Measurements from ENCODE around the gene ZPBP2. TPM values are rescaled to one million over a fixed set of nuclear protein-coding genes. Genes with fewer than 3 reads are reported as not detected.

The ZPBP2 gene
- total RNA-seq, 4 donors from 2014 or later = not detected

DNA sequence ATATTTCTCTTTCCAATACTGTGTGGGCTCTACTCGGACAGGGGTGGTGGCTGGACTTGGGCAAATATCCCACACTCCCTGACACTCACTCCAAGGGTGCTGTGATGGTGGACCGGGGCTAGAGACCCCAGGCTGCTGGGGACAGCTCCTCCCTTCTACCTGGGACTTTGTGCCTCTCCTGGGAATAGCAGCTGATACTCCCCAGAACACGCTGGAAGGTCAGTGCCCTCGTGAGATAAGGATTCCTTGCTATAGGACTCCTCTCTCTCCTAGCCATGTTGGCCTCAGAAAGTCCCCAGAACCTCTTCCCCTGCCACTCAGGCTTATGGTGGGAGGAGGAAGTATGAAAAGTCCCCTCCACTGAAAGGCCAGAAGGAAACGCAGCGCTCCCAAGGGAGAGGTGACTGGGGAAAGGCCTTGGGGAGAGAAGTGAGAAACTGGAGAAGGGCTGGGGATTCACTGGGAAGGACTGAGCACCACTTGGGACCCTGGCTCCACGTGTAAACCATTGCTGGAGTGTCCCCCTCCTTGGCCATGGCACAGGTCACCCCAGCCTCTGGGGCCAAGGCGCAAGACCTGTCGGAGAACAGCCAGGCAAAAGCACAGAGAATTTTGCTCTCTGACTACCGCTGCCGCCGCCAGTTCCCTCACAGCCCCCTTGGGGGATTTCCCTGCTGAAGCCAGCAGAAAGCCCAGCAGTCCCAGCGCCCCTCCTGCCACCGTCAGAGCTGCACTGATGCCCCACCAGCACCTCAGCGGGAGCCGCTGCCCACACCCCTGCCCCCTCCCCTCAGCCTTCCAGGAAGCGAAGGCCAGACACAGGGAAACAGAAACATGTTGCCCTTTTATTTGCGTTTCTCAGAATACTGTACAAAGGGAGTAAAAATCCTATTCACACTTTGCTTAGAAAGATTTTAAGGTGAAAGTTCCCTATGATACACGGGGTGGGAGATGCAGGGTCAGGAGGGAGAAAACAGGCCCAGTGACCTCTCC lies 52.5 kb downstream of the ZPBP2 start:
- DNase-seq (ENCODE audit: extremely low spot score) = no peak
- Histone ChIP-seq H3K36me3 (peaks cover 32 to 66% (median 50%) of the 10 kb centered on the region in 4 donors), H3K4me1 (peaks cover 7 to 18% (median 13%) of the 10 kb centered on the region in 4 donors), H3K4me3 (no peak overlapping the region), H3K27ac (replicated peaks in 1 of 4) (no peak overlapping the region), H3K27me3 (no peaks in the 10 kb centered on the region), H3K9me3 (no peaks in the 10 kb centered on the region)
- intact Hi-C loops (cut with DNase I) = no loop called here
- TF ChIP-seq POLR2A (IDR thresholded peaks at IDR 0.05; ENCODE audit: low read depth) (no peak), POLR2AphosphoS5 (IDR thresholded peaks at IDR 0.05) (no peak), EP300 (IDR thresholded peaks at IDR 0.05) (no peak)
- TF ChIP-seq, protein P1, sequence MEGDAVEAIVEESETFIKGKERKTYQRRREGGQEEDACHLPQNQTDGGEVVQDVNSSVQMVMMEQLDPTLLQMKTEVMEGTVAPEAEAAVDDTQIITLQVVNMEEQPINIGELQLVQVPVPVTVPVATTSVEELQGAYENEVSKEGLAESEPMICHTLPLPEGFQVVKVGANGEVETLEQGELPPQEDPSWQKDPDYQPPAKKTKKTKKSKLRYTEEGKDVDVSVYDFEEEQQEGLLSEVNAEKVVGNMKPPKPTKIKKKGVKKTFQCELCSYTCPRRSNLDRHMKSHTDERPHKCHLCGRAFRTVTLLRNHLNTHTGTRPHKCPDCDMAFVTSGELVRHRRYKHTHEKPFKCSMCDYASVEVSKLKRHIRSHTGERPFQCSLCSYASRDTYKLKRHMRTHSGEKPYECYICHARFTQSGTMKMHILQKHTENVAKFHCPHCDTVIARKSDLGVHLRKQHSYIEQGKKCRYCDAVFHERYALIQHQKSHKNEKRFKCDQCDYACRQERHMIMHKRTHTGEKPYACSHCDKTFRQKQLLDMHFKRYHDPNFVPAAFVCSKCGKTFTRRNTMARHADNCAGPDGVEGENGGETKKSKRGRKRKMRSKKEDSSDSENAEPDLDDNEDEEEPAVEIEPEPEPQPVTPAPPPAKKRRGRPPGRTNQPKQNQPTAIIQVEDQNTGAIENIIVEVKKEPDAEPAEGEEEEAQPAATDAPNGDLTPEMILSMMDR (IDR thresholded peaks at IDR 0.05) = no peak
- 75% methylated on average over 18 of the region's 19 CpGs for WGBS

DNA sequence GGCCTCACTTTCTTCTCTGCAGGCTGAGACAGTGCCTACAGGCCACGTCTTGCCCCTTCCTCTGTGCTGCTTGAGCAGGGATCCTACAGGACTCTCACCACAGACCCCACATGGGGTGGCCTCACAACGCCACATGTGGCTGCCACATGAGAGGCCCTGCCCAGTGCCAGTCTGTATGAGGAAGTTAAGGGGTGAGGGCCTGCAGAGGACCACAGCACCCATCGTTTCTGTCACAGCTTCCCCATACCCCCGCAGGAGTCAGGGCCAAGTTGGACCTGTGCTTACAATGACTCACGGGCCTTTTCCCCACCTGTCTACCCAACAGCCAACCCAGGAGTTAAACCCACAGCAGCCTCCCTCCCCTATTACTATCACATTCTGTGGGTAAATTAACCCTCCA lies 53.3 kb downstream of the ZPBP2 start:
- peaks cover 32 to 66% (median 50%) of the 10 kb centered on the region in 4 donors for H3K36me3 ChIP-seq
- intact Hi-C loops (cut with DNase I) = no loop called here

DNA sequence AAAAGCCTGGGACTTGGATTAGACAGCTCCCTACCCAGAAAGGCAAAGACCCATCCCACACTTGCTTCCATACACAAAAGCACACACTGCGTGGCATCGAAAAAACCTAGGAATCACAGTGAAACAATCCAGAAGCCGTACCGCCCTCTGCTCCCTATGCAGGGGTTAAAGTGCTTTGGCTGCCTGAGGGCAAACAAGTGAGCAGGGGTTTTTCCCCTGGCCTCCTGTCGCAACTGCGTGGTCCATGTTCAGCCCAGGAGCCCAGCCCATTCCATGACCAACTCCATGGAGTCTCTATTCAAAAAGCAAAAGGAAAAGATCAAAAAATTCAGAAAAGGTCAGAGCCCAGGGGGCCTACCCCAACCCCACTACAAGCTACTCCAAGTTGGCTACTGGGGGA lies 54.0 kb downstream of the ZPBP2 start:
- no peak for DNase-seq (ENCODE audit: extremely low spot score)
- intact Hi-C loops (cut with DNase I) = no loop called here
- Histone ChIP-seq H3K27ac (replicated peaks in 1 of 4) (no peak overlapping the region), H3K4me1 (peaks cover 22 to 33% (median 27%) of the 10 kb centered on the region in 4 donors), H3K9me3 (no peaks in the 10 kb centered on the region), H3K27me3 (no peaks in the 10 kb centered on the region), H3K36me3 (peaks cover 32 to 61% (median 49%) of the 10 kb centered on the region in 4 donors), H3K4me3 (no peak overlapping the region)
- TF ChIP-seq POLR2AphosphoS5 (IDR thresholded peaks at IDR 0.05) (no peak), EP300 (IDR thresholded peaks at IDR 0.05) (no peak), POLR2A (IDR thresholded peaks at IDR 0.05; ENCODE audit: low read depth) (no peak)
- TF ChIP-seq, protein P1 (IDR thresholded peaks at IDR 0.05) = no peak
- 97% methylated on average over 6 of the region's 6 CpGs for WGBS

More for the DNA sequence above, 53.3 kb downstream of the ZPBP2 start:
- no peak for DNase-seq (ENCODE audit: extremely low spot score)
- no peak overlapping the region for H3K4me3 ChIP-seq
- H3K27me3 ChIP-seq = no peaks in the 10 kb centered on the region
- H3K9me3 ChIP-seq = no peaks in the 10 kb centered on the region
- no peak for TF ChIP-seq POLR2AphosphoS5 (IDR thresholded peaks at IDR 0.05)
- TF ChIP-seq POLR2A (IDR thresholded peaks at IDR 0.05; ENCODE audit: low read depth) = no peak
- TF ChIP-seq EP300 (IDR thresholded peaks at IDR 0.05) = no peak
- TF ChIP-seq, protein P1 (IDR thresholded peaks at IDR 0.05) = no peak
- 78% methylated on average over 5 of the region's 5 CpGs for WGBS
- peaks cover 15 to 26% (median 21%) of the 10 kb centered on the region in 4 donors for H3K4me1 ChIP-seq
- no peak overlapping the region for H3K27ac ChIP-seq (replicated peaks in 1 of 4)

DNA sequence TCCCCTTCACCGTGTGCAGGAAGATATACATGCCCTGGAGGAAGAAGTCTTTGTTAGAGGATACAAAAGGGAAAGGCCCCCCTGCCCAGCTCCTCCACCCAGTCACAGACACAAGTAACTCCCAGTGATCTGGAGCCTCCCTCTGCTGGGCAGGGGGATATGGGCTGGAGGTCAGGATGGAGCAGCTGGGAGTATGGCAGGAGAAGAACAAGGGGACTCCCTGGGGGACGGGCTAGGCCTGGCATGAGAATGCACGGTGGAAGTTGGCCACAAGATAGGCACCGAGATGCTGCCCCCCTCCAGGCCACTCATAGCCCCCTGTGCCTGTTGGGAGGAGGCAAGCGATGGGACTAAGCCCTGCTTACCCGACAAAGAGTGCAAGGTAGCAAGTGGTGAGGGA lies 55.2 kb downstream of the ZPBP2 start:
- Histone ChIP-seq H3K4me1 (peaks cover 24 to 38% (median 30%) of the 10 kb centered on the region in 4 donors), H3K4me3 (no peak overlapping the region), H3K9me3 (no peaks in the 10 kb centered on the region), H3K27ac (replicated peaks in 1 of 4) (no peak overlapping the region), H3K36me3 (peaks cover 32 to 55% (median 48%) of the 10 kb centered on the region in 4 donors), H3K27me3 (no peaks in the 10 kb centered on the region)
- WGBS = 89% methylated on average over 5 of the region's 6 CpGs
- DNase-seq (ENCODE audit: extremely low spot score) = no peak
- TF ChIP-seq, protein P1 (IDR thresholded peaks at IDR 0.05) = no peak
- TF ChIP-seq POLR2A (IDR thresholded peaks at IDR 0.05; ENCODE audit: low read depth) (no peak), EP300 (IDR thresholded peaks at IDR 0.05) (no peak), POLR2AphosphoS5 (IDR thresholded peaks at IDR 0.05) (no peak)
- intact Hi-C loops (cut with DNase I) = no loop called here
